ENCODE measurements around the gene TKFC.

DNA sequence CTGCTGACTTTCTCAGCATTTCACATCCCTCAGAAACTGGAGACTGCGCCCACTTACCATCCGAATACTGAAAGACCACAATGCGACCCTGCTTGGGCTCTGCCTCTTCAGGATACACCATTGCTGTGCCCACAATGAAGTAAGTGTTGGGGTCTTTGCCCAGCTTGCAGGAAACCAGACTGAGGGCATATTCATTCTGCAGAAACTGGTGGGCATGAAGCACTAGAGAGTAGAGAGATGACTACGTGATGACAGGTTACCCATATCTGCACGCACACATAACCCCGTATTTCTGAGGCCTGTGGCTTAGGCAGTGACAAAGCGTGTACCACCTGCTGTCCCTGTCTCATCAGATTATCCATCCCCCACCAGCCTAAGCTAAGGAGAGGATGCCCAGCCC, 23.3 kb upstream of the TKFC start:
- TF ChIP-seq, protein P1, sequence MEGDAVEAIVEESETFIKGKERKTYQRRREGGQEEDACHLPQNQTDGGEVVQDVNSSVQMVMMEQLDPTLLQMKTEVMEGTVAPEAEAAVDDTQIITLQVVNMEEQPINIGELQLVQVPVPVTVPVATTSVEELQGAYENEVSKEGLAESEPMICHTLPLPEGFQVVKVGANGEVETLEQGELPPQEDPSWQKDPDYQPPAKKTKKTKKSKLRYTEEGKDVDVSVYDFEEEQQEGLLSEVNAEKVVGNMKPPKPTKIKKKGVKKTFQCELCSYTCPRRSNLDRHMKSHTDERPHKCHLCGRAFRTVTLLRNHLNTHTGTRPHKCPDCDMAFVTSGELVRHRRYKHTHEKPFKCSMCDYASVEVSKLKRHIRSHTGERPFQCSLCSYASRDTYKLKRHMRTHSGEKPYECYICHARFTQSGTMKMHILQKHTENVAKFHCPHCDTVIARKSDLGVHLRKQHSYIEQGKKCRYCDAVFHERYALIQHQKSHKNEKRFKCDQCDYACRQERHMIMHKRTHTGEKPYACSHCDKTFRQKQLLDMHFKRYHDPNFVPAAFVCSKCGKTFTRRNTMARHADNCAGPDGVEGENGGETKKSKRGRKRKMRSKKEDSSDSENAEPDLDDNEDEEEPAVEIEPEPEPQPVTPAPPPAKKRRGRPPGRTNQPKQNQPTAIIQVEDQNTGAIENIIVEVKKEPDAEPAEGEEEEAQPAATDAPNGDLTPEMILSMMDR (conservative IDR thresholded peaks at IDR 0.05) = no peak
- TF ChIP-seq ZFX (IDR thresholded peaks at IDR 0.05) = no peak
